OCI-LY7 (cell line): ENCODE data around the gene MGMT. TPM values are rescaled to one million over a fixed set of nuclear protein-coding genes. Genes with fewer than 3 reads are reported as not detected.

Experiments used
- BruUV-seq: library from RNA; stranded (reverse); fragments of 400-500 nt; replicated peaks from 2 replicates; lab custom pipeline; 2021; lab: Mats Ljungman, UMichigan
- CTCF ChIA-PET: fragments of 300-600 bp; sonication (Branson Sonifier 250); formaldehyde crosslinking; loops from one replicate; lab custom pipeline; 2022; ENCODE audit warnings: antibody characterized with exemption; ENCODE audit not compliant: unreplicated experiment; lab: Charles Lee
- POLR2A ChIA-PET: fragments of 300-600 bp; sonication (Branson Sonifier 250); formaldehyde crosslinking; loops from one replicate; lab custom pipeline; 2022; ENCODE audit warnings: antibody characterized with exemption; lab: Charles Lee
- DNase-seq: peaks from one replicate; pipeline ENCODE4 v3.0.0-alpha.2; 2015; ENCODE audit warnings: low spot score
- H2AFZ ChIP-seq: fragments of 200-600 bp; sonication (generic), shearing (Covaris generic); 2 replicates; pipeline ENCODE4 v1.6.1; 2014; ENCODE audit warnings: mild to moderate bottlenecking, antibody characterized with exemption, low read length, moderate library complexity
- H3K27ac ChIP-seq: fragments of 200-600 bp; sonication (generic); 2 replicates; pipeline ENCODE4 v1.5.1; 2014; ENCODE audit warnings: mixed run types, low read depth, mild to moderate bottlenecking, moderate library complexity, low read length, inconsistent platforms; ENCODE audit not compliant: poor library complexity, severe bottlenecking
- H3K36me3 ChIP-seq: fragments of 200-600 bp; sonication (generic); 2 replicates; pipeline ENCODE4 v1.6.1; 2014; ENCODE audit warnings: mild to moderate bottlenecking, antibody characterized with exemption, low read length, moderate library complexity, mixed read lengths; ENCODE audit not compliant: insufficient read depth
- H3K4me1 ChIP-seq: fragments of 200-600 bp; sonication (generic); 2 replicates; pipeline ENCODE4 v1.5.1; 2014; ENCODE audit warnings: mild to moderate bottlenecking, low read length; ENCODE audit not compliant: insufficient read depth, poor library complexity, severe bottlenecking
- H3K4me2 ChIP-seq: fragments of 200-600 bp; sonication (generic); 2 replicates; pipeline ENCODE4 v1.6.1; 2014; ENCODE audit warnings: mild to moderate bottlenecking, low read length
- H3K4me3 ChIP-seq: fragments of 200-600 bp; sonication (generic); 2 replicates; pipeline ENCODE4 v1.5.1; 2014; ENCODE audit warnings: mild to moderate bottlenecking, low read depth, low read length; ENCODE audit not compliant: poor library complexity, severe bottlenecking
- H3K79me2 ChIP-seq: fragments of 200-600 bp; sonication (generic); 2 replicates; pipeline ENCODE4 v1.6.1; 2016; ENCODE audit warnings: low read depth, mild to moderate bottlenecking, low read length, moderate library complexity, mixed read lengths; ENCODE audit not compliant: insufficient read depth
- H3K9me2 ChIP-seq: fragments of 200-600 bp; sonication (generic); 2 replicates; pipeline ENCODE4 v1.6.1; 2016; ENCODE audit warnings: mild to moderate bottlenecking, low read length, mixed read lengths; ENCODE audit not compliant: insufficient read depth
- H3K9me3 ChIP-seq: fragments of 200-600 bp; sonication (generic); 2 replicates; pipeline ENCODE4 v1.6.1; 2014; ENCODE audit warnings: mild to moderate bottlenecking, mixed run types, low read length, mixed read lengths
- H4K20me1 ChIP-seq: fragments of 200-600 bp; sonication (generic); 2 replicates; pipeline ENCODE4 v1.6.1; 2014; ENCODE audit warnings: mild to moderate bottlenecking, antibody characterized with exemption, low read length, moderate library complexity, mixed read lengths; ENCODE audit not compliant: insufficient read depth
- EZH2phosphoT487 ChIP-seq: fragments of 200-600 bp; sonication (generic); IDR thresholded peaks from 2 replicates; pipeline ENCODE4 v1.6.1; 2018; ENCODE audit warnings: low read depth, borderline replicate concordance, mild to moderate bottlenecking, mixed run types, antibody characterized with exemption, low read length, moderate library complexity, mixed read lengths
- intact Hi-C: fragments of 100-400 bp; cut with micrococcal nuclease; formaldehyde crosslinking; loops from one replicate; pipeline ENCODE4 v1.10.0; 2022; ENCODE audit not compliant: unreplicated experiment
- total RNA-seq, 2 experiments: library from RNA; depleted of rRNA in 1 of 2; stranded (reverse); fragments of >200 nt in 1 of 2; shearing (Covaris generic) in 1 of 2; gene quantifications; 2 replicates each; pipeline ENCODE4 v1.2.3, GENCODE V29; 2014 to 2022
- TF ChIP-seq, protein P1 (sequence below): fragments of 200-600 bp; sonication (generic); conservative IDR thresholded peaks from 2 replicates; pipeline ENCODE4 v1.5.1; 2014; ENCODE audit warnings: mild to moderate bottlenecking, antibody characterized with exemption, low read length, moderate library complexity, mixed read lengths

Gene MGMT
- total RNA-seq, 2 experiments from 2014 or later: 19.7 to 25.0 TPM

DNA sequence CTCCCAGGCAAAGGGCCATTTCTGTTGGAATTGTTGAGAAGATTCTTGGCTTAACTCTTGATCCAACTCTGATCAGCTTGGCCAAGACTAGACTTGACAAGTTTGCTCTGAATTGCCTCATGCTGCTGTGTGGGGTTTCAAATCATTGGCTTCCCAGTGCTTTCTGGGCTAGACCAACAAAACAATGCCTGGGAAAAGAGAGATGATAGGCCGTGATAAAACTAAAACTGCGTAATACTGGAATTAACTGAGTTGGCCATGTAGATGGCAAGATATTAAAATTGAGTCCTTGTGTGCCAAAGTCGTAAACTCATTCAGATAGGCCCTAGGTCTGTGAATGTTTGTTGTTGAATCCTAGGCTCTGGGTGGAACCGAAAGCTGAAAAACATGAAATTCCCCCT lies 222.6 kb downstream of the MGMT start:
- Histone ChIP-seq H3K36me3 (no peaks in the 10 kb centered on the region), H3K9me2 (no peaks in the 10 kb centered on the region), H3K4me1 (no peaks in the 10 kb centered on the region), H4K20me1 (no peaks in the 10 kb centered on the region), H3K79me2 (no peaks in the 10 kb centered on the region), H2AFZ (no peak overlapping the region), H3K4me2 (no peak overlapping the region), H3K4me3 (no peak overlapping the region), H3K27ac (no peak overlapping the region), H3K9me3 (no peaks in the 10 kb centered on the region)
- DNase-seq: no peak
- no TSS peak for BruUV-seq
- intact Hi-C loops: no loop called here
- ChIA-PET CTCF (no interaction called here), POLR2A (no interaction called here)
- no peak for TF ChIP-seq EZH2phosphoT487
- TF ChIP-seq, protein P1, sequence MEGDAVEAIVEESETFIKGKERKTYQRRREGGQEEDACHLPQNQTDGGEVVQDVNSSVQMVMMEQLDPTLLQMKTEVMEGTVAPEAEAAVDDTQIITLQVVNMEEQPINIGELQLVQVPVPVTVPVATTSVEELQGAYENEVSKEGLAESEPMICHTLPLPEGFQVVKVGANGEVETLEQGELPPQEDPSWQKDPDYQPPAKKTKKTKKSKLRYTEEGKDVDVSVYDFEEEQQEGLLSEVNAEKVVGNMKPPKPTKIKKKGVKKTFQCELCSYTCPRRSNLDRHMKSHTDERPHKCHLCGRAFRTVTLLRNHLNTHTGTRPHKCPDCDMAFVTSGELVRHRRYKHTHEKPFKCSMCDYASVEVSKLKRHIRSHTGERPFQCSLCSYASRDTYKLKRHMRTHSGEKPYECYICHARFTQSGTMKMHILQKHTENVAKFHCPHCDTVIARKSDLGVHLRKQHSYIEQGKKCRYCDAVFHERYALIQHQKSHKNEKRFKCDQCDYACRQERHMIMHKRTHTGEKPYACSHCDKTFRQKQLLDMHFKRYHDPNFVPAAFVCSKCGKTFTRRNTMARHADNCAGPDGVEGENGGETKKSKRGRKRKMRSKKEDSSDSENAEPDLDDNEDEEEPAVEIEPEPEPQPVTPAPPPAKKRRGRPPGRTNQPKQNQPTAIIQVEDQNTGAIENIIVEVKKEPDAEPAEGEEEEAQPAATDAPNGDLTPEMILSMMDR: no peak

DNA sequence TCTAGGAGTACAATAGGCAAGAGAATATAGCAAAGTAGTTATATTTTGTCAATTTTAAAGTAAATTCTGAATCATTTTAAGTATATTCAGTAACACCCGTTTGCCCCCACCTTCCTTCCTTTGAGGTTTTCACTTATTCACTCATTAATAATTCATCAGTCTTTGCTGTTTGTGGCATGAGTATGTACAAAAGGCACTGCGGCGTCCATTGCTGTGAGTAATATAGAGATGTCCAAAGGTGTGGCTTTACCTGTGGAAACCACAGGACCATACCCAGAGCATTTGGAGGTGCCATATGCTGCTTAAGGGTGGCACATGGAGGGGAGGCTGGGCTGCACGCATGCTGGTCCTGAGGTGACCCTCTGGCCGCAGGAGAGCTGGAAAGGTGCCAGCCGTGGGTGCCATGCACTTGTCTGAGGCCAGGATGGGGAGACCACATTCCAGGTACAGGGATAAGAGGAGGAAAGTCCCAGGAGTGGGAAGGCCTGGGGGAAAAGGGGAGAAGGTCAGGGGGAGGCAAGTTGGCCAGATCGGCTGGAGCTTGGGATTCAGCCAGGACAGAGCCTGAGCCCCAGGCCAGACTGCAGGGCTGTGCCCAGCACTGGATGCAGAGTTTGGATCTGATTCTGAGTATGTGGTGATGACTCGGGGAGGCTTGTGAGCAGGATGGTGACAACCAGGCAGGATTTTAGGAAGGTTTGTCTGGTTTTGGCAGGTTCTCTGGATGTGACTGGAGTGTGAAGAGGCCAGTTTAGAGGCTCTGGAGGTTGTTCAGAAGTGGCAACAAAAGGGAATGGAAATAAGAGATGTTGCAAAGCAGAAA lies 223.4 kb downstream of the MGMT start:
- POLR2A ChIA-PET: no interaction called here

DNA sequence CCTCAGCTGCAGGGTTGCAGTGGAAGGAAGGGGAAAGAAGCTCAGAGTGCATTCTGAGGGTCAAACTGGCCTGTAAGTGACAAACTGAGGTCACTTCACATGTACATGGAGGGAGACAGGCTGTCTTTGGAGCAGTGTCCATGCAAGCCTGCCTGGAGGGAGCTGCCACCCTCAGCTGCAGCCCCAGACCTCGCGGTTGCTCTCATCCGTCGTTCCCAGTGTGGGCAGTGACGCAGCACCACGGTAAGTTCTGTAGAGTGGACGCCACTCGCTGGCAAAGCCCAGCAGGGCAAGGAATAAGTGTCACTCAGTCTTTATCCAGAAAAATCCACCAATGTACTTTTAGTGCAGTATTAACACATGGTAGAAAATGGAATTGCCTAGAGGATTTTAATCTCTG lies 225.7 kb downstream of the MGMT start:
- no peaks in the 10 kb centered on the region for H3K9me2 ChIP-seq

More for the DNA sequence above, 223.4 kb downstream of the MGMT start:
- Histone ChIP-seq H3K9me2 (no peaks in the 10 kb centered on the region), H2AFZ (no peak overlapping the region), H3K27ac (no peak overlapping the region), H3K4me2 (no peak overlapping the region), H3K4me1 (no peaks in the 10 kb centered on the region), H3K9me3 (no peaks in the 10 kb centered on the region), H3K36me3 (no peaks in the 10 kb centered on the region), H4K20me1 (no peaks in the 10 kb centered on the region), H3K4me3 (no peak overlapping the region), H3K79me2 (no peaks in the 10 kb centered on the region)
- intact Hi-C loops: no loop called here
- TF ChIP-seq, protein P1: no peak
- no peak for TF ChIP-seq EZH2phosphoT487
- no peak for DNase-seq
- CTCF ChIA-PET: no interaction called here
- no TSS peak for BruUV-seq

More for the DNA sequence above, 225.7 kb downstream of the MGMT start:
- BruUV-seq: no TSS peak
- TF ChIP-seq, protein P1: no peak
- no peak for TF ChIP-seq EZH2phosphoT487
- no peak for DNase-seq
- no peaks in the 10 kb centered on the region for H3K9me3 ChIP-seq
- H3K4me1 ChIP-seq: no peaks in the 10 kb centered on the region
- ChIA-PET CTCF (no interaction called here), POLR2A (no interaction called here)
- no peak overlapping the region for H3K4me3 ChIP-seq
- H3K36me3 ChIP-seq: no peaks in the 10 kb centered on the region
- H4K20me1 ChIP-seq: no peaks in the 10 kb centered on the region
- intact Hi-C loops: no loop called here
- no peak overlapping the region for H2AFZ ChIP-seq
- H3K27ac ChIP-seq: no peak overlapping the region
- H3K79me2 ChIP-seq: no peaks in the 10 kb centered on the region
- H3K4me2 ChIP-seq: no peak overlapping the region
